Mucosa of rectum (tissue), 2 donors: ENCODE data around the gene MAGI1.

Experiments
- H3K27ac ChIP-seq, 2 donors: one replicate each; pipeline ENCODE4 v1.7.0; 2013; ENCODE audit warnings: inconsistent platforms in 2 of 2, low read depth in 2 of 2, low read length in 2 of 2
- H3K27me3 ChIP-seq, 2 donors: one replicate each; pipeline ENCODE4 v1.7.0; 2013; ENCODE audit warnings: low read length in 2 of 2; ENCODE audit not compliant: control insufficient read depth in 2 of 2, insufficient read depth in 2 of 2
- H3K36me3 ChIP-seq, 2 donors: one replicate each; pipeline ENCODE4 v1.7.0; 2013; ENCODE audit warnings: low read length in 2 of 2; ENCODE audit not compliant: control insufficient read depth in 2 of 2, insufficient read depth in 2 of 2
- H3K4me1 ChIP-seq, 2 donors: one replicate each; pipeline ENCODE4 v1.7.0; 2013; ENCODE audit warnings: low read length in 2 of 2, mild to moderate bottlenecking in 1 of 2; ENCODE audit not compliant: control insufficient read depth in 2 of 2, insufficient read depth in 2 of 2
- H3K4me3 ChIP-seq, 2 donors: one replicate each; pipeline ENCODE4 v1.7.0; 2013; ENCODE audit warnings: low read length in 2 of 2
- H3K9ac ChIP-seq, 2 donors: one replicate each; pipeline ENCODE4 v1.7.0; 2013; ENCODE audit warnings: low read length in 2 of 2, low read depth in 1 of 2, mild to moderate bottlenecking in 1 of 2
- H3K9me3 ChIP-seq, 2 donors: one replicate each; pipeline ENCODE4 v1.7.0; 2013; ENCODE audit warnings: low read length in 2 of 2; ENCODE audit not compliant: control insufficient read depth in 2 of 2
- donor health status: healthy.
- donor health status: Normal muscosa, but diverticular disease.

Gene MAGI1

GRCh38 chr3:65950340-65951326, 88.1 kb downstream of the MAGI1 start:
- Histone ChIP-seq H3K27me3 (no peaks in the 10 kb centered on the region), H3K36me3 (no peaks in the 10 kb centered on the region), H3K4me3 (no peak overlapping the region), H3K4me1 (peaks cover 31 to 48% of the 10 kb centered on the region in 2 donors), H3K9me3 (no peaks in the 10 kb centered on the region), H3K27ac (no peak overlapping the region), H3K9ac (no peak overlapping the region)

GRCh38 chr3:65948841-65949573, 89.7 kb downstream of the MAGI1 start:
- H3K4me3 ChIP-seq: peak overlapping the region; percentile 8 to 26
- no peaks in the 10 kb centered on the region for H3K27me3 ChIP-seq
- no peaks in the 10 kb centered on the region for H3K36me3 ChIP-seq
- H3K4me1 ChIP-seq: peaks cover 20 to 33% of the 10 kb centered on the region in 2 donors
- H3K9me3 ChIP-seq: no peaks in the 10 kb centered on the region
- peak overlapping the region; percentile 49 to 56 for H3K27ac ChIP-seq
- H3K9ac ChIP-seq: peak overlapping the region in 1 of 2 donors; percentile 43

DNA sequence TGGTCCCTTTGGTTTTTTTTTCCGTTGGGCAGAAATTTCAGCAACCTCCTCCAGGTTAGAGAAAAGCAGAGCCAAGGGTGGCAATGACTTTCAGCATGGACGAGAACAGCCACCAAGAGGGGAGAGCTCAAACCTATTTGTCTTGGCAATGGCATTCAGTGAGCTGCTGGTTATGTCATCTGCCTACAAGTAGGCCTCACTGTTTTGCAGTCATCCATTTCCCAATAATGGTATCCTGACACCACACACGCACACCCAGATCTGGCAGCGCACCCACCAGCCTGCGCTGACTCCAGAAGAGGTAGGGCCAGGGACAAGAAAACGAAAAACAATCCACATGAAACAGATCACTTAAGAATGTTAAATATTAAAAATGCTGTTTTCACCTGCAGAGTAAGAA, 92.3 kb downstream of the MAGI1 start:
- Histone ChIP-seq H3K27ac (peak overlapping the region in 1 of 2 donors; percentile 7), H3K9ac (no peak overlapping the region), H3K36me3 (no peaks in the 10 kb centered on the region), H3K4me3 (no peak overlapping the region), H3K4me1 (peaks cover 7 to 12% of the 10 kb centered on the region in 2 donors), H3K27me3 (no peaks in the 10 kb centered on the region), H3K9me3 (no peaks in the 10 kb centered on the region)

GRCh38 chr3:65945953-65946352, 92.8 kb downstream of the MAGI1 start:
- no peaks in the 10 kb centered on the region for H3K9me3 ChIP-seq
- peak overlapping the region in 1 of 2 donors; percentile 7 for H3K27ac ChIP-seq
- no peak overlapping the region for H3K4me3 ChIP-seq
- peaks cover 7 to 12% of the 10 kb centered on the region in 2 donors for H3K4me1 ChIP-seq
- no peaks in the 10 kb centered on the region for H3K36me3 ChIP-seq
- no peaks in the 10 kb centered on the region for H3K27me3 ChIP-seq
- no peak overlapping the region for H3K9ac ChIP-seq

DNA sequence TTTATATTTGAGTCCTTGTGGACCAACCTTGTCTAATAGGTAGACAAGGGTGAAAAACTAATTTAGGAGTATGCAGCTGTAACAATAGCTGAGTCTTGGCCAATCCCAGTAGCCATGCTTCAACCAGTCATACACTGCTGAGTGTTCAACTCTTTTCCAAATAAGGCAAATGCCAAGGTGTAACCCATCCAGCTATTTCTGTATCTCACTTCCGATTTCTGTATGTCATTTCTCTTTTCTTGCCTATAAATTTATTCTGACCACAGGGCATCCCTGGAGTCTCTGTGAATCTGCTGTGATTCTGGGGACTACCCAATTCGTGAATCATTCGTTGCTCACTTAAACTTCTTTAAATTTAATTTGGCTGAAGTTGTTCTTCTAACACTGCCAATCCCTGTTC, 93.2 kb downstream of the MAGI1 start:
- no peak overlapping the region for H3K4me3 ChIP-seq
- peaks cover 7 to 12% of the 10 kb centered on the region in 2 donors for H3K4me1 ChIP-seq
- H3K9ac ChIP-seq: no peak overlapping the region
- H3K27ac ChIP-seq: no peak overlapping the region
- H3K9me3 ChIP-seq: no peaks in the 10 kb centered on the region
- no peaks in the 10 kb centered on the region for H3K27me3 ChIP-seq
- no peaks in the 10 kb centered on the region for H3K36me3 ChIP-seq

GRCh38 chr3:65944252-65944651, 94.5 kb downstream of the MAGI1 start:
- peaks cover 5 to 11% of the 10 kb centered on the region in 2 donors for H3K4me1 ChIP-seq
- H3K4me3 ChIP-seq: no peak overlapping the region
- no peak overlapping the region for H3K27ac ChIP-seq
- no peaks in the 10 kb centered on the region for H3K27me3 ChIP-seq
- H3K36me3 ChIP-seq: no peaks in the 10 kb centered on the region
- H3K9ac ChIP-seq: no peak overlapping the region
- no peaks in the 10 kb centered on the region for H3K9me3 ChIP-seq

GRCh38 chr3:65939801-65940246, 98.9 kb downstream of the MAGI1 start:
- Histone ChIP-seq H3K9ac (no peak overlapping the region), H3K36me3 (no peaks in the 10 kb centered on the region), H3K4me3 (no peak overlapping the region), H3K9me3 (no peaks in the 10 kb centered on the region), H3K4me1 (peaks cover 3 to 4% of the 10 kb centered on the region in 2 donors), H3K27ac (no peak overlapping the region), H3K27me3 (no peaks in the 10 kb centered on the region)

DNA sequence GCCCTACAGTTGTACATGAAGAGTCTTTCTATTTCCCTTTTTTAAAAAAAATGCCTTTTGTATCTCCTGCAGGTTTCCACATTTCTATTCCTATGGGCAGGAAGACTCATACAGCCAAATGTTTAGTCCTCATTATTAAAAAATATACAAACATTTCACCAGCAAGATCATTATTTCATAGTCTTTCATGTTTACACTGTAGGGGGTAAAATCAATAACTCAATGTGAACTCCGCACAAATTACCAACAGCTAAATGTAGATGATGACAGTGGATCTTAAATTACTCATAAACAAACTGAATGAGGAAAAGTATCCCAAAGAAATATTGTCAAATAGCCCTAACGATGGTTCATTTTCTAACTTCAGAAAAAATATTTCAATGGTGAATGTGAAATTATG, 99.5 kb downstream of the MAGI1 start:
- Histone ChIP-seq H3K36me3 (no peaks in the 10 kb centered on the region), H3K27ac (no peak overlapping the region), H3K4me1 (peaks cover 3 to 4% of the 10 kb centered on the region in 2 donors), H3K4me3 (no peak overlapping the region), H3K9me3 (no peaks in the 10 kb centered on the region), H3K27me3 (no peaks in the 10 kb centered on the region), H3K9ac (no peak overlapping the region)

GRCh38 chr3:65938676-65939075, 100.0 kb downstream of the MAGI1 start:
- peaks cover 3 to 4% of the 10 kb centered on the region in 2 donors for H3K4me1 ChIP-seq
- H3K27me3 ChIP-seq: no peaks in the 10 kb centered on the region
- H3K36me3 ChIP-seq: no peaks in the 10 kb centered on the region
- no peak overlapping the region for H3K4me3 ChIP-seq
- H3K9me3 ChIP-seq: no peaks in the 10 kb centered on the region
- no peak overlapping the region for H3K9ac ChIP-seq
- no peak overlapping the region for H3K27ac ChIP-seq

GRCh38 chr3:65938147-65938546, 100.6 kb downstream of the MAGI1 start:
- Histone ChIP-seq H3K27me3 (no peaks in the 10 kb centered on the region), H3K9me3 (peaks cover 0 to 2% of the 10 kb centered on the region in 2 donors), H3K4me3 (no peak overlapping the region), H3K9ac (no peak overlapping the region), H3K27ac (no peak overlapping the region), H3K4me1 (peaks cover 3 to 4% of the 10 kb centered on the region in 2 donors), H3K36me3 (no peaks in the 10 kb centered on the region)
